ENCODE results near the gene FCSK. TPM values are rescaled to one million over a fixed set of nuclear protein-coding genes. Genes with fewer than 3 reads are reported as not detected.

FCSK gene
- total and polyA plus RNA-seq, 2 of the 13 experiments (the other 11 are each of a cell fraction or from before 2014, with no cell fraction given) = 9.1 to 19.2 TPM

DNA sequence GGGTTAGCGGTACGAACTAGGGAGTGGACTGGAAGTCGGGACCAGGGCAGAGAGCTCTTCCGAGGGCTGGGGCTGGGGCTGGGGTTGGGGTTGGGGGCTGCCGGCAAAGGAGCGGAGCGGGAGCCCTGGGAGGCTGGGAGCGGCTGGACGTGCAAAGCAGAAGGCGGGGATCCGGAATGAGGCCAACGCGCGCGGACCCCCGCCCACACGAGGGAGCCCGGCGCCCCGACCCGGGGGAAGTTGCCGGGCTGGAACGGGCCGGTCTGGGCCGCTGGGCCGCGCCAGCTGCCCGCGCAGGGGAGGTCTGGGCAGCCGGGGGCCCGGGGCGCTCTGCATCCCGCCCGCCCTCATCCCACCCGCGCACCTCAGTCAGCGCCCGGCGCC lies 15.8 kb upstream of the FCSK start (continued):
- TF ChIP-seq ZNF407 (CRISPR knock-in tag; IDR thresholded peaks at IDR 0.05; ENCODE audit: not compliant biosample characterization) = no peak
- TF ChIP-seq KAT8 (CRISPR knock-in tag; IDR thresholded peaks at IDR 0.05) = no peak

Measured in HepG2 (cell line).